Erythroblast (primary cell): ENCODE data around the gene LRP1-AS.

ENCODE experiments used
- DNase-seq, 2 experiments: peaks; one replicate each; lab custom pipeline; 2025; lab: John Stamatoyannopoulos, UW
- GATA1 ChIP-seq: IDR thresholded peaks from 2 replicates; pipeline ENCODE4 v1.6.1; 2011; ENCODE audit warnings: low read depth, mild to moderate bottlenecking, control low read depth, low read length, moderate library complexity
- POLR2A ChIP-seq: IDR thresholded peaks from 2 replicates; pipeline ENCODE4 v1.6.1; 2011; ENCODE audit warnings: mild to moderate bottlenecking, low read length

LRP1-AS gene

DNA sequence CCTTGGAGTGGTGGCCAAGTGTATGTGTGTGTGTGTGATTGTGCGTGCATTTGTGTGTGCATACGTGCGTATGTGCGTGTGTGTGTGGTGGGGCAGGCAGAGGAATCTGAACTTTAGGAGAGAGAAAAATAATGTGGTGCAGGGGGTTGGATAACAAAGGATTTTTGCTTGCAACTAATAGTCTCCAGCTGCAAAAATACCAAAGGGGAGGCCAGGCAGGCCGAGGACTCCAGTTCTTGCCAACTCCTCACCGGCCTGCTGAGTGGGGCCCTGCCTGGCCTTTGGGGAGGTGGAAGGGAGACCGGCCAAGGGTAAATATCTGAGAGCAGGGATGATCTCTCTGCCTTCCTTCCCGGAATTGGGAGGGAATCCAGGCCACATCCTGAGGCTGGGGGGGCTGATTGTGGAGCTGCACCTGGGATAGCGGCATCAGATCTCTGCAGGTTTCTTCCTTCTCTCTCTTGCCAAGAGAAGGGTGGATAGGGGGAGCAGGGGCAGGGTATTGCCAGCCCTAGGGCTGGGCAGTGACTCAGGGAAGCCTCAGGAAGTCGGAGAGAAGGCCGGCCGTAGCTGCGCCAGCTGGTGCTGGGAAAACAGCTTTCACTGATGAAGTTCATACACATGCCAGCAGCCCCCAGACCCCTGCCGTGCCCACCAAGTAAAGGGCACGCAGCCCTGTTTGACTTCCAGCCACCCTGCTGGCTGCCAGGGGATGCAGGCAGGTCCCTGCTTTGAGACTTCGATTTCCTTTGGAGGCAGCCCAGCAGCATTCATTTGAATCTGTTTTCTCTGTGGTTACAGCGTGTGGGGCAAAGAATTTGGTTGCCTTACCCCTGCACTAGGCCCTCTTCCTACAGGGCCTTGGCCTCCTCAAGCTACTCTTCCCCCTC, 4.6 kb upstream of the LRP1-AS start:
- DNase-seq = no peak
- TF ChIP-seq GATA1 (no peak), POLR2A (no peak)

DNA sequence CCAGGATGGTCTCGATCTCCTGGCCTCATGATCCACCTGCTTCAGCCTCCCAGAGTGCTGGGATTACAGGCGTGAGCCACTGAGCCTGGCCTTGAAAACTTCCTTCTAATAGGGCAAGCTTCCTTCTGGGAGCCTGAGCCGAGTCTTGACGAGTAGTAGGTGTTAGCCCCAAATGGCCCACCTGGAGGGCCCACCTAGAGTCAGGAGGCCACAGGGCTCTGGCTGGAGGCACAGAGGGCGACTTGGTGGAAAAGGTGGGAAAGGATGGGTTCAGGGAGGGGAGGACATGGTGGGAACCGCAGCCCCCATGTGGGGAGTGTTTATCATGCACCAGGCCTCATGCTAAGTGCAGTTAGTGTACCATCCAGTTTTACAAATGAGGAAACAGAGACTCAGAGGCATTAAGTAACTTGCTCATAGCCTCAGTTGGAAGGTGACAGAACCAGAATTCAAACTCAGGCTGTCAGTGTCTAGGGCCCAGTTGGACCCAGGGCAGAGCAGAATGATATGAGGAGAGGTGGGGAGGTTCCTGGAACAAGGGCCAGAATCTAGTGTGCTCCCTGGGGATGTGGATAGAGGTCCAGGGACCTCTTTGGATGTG, 3.1 kb upstream of the LRP1-AS start:
- DNase-seq = no peak
- TF ChIP-seq POLR2A = no peak
- TF ChIP-seq GATA1 = no peak

DNA sequence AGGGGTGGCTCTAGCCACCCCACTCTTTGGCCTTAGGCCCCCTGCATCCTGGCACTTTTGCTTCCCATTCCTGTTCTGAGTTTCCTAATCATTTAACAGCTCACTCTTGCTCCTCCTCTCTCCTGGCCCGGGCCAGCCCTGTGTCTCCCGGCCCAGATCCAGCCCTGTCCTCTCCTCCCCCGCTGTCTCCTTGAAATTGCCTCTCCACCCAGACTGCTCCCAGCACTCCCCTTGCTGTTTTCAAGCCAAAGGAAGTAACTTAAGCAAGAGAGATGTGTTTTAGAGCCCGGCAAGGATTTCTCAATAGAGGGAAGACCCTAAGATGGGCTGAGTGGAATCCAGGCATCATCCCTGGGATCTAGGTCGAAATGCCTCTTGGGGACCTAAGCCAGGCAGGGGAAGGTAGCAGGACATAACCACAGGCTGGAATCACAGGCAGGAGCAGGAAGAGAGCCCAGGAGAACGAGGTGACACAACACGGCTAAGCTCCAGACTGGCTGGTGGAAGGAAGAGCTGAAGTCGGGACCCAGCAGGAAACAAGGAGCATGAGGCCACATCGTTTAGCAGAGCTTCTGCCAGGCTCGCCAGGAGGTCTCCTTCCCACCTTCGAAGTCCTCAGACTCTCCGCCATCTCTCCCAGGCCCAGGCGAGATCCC, 2.0 kb upstream of the LRP1-AS start:
- TF ChIP-seq POLR2A = no peak
- no peak for DNase-seq

DNA sequence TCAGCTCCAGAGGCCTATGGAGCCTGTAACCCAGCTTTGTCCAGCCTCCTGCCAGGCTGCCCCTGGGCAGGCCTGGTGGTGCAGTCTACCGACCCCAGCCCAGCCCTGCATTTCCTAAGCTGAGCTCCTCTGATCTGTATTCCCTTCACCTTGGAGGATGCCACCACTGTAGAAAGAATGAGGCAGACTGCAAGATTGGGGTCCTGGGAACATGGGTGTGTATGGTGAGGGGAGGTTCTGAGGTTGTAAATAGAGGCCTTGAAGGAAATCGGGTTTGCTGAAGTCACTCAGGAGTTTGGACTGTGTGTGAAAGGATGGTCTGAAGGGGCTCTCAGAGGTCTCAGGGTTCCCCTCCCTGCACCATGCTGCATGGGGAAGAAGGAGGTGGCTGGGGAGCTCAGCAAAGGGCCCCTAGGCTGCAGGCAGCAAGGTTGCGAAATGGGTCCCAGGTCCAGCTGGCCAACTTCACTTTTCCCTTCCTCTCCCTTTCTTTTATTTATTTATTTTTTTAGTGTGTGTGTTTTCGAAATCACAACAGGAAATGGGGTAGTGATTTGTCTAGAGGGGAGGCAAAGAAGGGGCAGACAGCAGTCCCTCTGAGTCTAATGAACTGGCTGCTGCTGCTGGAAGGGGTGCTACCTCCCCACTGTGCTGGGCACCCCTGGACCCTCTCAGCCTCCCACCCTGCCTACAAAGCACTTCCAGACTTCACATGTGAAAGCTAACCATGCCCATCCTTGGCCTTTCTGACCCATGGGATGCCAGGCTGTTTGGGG, 1.2 kb upstream of the LRP1-AS start:
- no peak for DNase-seq
- TF ChIP-seq POLR2A (no peak), GATA1 (no peak)

DNA sequence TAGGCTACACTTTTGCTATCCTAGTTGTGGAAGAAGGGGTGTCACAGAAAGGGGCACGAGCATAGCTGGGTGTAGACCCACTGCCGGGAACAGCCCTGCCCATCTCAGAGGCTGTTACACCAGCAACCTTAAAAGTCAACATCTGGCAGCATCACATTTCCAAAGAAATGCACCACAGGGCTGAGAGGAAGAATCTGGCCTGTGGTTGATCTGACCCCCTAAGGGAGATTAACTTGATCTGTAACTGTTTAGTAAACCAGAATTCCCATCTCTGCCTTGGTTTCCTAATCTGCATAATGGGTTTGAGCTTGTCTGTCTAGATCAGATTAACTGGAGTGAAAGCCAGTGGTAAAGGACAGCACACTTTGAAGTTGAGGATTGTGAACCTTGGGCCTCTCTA, 1.3 kb downstream of the LRP1-AS start:
- TF ChIP-seq POLR2A (no peak), GATA1 (no peak)

DNA sequence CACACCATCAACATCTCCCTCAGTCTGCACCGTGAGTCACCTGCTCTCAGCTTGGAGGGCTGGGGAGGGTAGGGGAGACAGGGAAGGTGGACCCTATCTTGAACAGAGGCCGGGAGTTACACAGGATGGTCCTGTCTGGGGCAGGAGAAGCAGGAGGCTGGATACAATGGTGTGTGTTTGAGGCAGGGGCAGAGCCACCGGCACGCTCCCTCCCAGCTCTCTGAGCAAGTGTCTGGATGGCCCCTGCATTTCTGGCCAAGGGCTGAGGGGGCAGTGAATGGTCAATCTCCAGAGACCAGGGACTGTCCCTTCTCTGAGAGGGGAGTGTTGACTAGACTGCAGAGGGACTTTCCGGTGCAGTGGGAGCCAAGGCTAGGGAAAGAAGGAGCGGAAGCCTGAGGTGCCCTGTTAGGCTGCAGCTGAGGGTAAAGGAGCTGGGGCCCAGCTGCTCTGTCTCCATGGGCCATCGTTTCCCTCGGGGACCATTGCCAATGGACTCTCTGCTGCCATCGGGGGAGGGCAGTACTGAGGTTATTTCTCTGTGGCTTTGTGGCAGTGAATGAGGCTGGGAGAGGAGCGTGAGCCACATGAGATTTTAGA, 1.9 kb downstream of the LRP1-AS start:
- no peak for DNase-seq
- TF ChIP-seq POLR2A (no peak), GATA1 (no peak)

More for the DNA sequence above, 1.3 kb downstream of the LRP1-AS start:
- no peak for DNase-seq

DNA sequence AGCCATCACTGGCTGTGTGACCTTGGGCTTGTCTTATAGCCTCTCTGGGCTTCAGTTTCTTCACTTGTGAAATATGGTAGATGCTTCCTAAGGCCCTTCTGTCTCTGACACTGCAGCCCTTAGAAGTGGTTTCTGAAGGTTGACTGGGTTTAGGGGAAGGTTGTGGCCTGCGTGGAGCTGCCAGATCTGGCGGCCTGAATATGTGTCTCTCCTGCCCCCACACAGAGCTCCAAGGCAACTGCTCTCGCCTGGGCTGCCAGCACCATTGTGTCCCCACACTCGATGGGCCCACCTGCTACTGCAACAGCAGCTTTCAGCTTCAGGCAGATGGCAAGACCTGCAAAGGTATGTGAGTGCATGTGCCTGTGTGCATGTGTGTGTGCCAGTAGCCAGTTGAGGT, 4.0 kb downstream of the LRP1-AS start:
- TF ChIP-seq GATA1 (no peak), POLR2A (no peak)
- DNase-seq = no peak

DNA sequence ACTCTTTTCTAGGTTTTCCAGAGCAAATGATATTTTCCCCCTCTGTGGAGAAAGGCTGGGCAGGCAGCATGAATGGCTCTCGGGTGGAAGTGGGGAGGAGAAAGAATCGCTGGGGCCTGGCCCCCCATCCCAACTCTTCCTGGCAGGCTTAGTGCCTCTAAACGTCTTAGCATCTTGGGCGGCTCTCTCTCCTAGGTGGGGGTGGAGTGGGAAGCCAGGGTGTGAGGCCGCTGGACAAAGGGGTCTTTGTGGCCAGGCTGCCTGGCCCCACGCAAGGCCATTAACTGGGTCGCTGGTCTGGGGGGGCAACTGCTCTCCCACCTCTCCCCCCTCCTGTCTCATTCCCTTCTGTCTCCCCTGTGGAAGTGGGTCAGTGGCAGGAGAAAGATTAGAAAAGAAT, 4.7 kb downstream of the LRP1-AS start:
- TF ChIP-seq GATA1 (no peak), POLR2A (no peak)

DNA sequence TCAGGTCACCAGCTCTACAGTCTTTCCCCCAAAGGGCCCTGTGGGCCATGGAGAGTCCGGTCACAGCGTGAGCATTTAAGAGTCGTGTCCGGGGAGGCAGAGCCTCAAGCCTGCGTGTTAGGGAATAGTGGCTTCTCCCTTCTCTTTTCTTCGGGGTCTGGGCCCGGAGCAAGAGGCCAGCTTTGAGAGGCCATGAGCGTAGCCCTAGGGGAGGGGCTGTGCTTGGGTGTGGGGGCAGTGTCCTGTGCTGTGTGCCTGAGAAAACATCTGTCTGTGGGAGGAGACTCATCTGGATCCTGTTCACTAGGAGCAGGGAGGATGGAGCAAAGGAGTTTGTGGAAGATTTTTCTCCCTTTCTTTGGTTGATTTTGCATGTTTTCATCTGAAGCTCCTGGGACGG, 5.3 kb downstream of the LRP1-AS start:
- no peak for DNase-seq
- TF ChIP-seq POLR2A (no peak), GATA1 (no peak)

More for the DNA sequence above, 4.7 kb downstream of the LRP1-AS start:
- DNase-seq = no peak

DNA sequence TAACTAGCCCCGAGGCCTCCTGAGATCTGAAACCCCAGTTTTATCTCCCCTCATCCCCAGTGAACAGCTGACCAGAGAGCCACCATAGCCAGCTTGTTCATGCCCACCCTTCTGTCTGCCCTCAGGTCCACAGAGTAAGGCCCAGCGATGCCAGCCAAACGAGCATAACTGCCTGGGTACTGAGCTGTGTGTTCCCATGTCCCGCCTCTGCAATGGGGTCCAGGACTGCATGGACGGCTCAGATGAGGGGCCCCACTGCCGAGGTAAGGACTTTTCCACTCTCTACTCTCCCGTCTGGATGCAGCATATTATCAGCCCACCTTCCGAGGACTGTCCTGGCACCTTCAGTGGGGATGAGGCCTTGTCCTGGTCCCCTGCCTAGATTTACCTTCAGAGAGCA, 6.2 kb downstream of the LRP1-AS start:
- DNase-seq = no peak
- TF ChIP-seq GATA1 (no peak), POLR2A (no peak)

DNA sequence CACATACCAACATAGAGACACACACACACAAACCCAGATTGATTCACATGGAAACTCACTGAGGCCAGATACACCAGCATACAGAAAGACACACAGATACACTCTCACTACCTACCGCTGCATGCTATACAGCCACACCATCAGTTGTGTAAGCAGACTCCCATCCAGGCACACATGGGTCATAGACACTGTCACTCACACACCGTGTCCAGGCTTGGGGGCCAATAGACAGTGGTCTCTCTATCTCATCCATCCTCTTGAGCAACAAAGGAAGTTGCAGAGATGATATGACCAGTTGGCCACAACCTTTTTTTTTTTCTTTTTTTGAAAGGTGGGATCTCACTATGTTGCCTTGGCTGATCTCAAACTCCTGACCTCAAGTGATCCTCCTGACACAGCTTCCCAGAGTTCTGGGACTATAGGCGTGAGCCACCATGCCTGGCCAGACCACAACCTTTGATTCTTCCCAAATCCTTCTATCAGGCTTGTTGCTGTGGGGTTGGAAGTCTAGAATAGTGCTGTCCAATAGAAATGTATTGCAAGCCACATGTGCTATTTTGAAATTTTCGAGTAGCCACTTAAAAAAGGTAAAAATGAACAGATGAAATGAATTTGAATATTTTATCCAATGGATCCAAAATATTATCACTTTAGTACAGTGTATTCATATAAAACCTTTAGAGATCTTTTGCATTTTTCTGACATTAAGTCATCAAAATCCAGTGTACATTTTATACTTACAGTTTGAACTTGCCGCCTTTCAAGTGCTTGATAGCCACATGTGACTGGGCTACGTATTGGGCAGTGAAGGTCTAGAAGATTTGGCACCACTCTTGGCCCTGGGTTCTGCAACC, 7.4 kb downstream of the LRP1-AS start:
- TF ChIP-seq POLR2A (no peak), GATA1 (no peak)
- DNase-seq = no peak

DNA sequence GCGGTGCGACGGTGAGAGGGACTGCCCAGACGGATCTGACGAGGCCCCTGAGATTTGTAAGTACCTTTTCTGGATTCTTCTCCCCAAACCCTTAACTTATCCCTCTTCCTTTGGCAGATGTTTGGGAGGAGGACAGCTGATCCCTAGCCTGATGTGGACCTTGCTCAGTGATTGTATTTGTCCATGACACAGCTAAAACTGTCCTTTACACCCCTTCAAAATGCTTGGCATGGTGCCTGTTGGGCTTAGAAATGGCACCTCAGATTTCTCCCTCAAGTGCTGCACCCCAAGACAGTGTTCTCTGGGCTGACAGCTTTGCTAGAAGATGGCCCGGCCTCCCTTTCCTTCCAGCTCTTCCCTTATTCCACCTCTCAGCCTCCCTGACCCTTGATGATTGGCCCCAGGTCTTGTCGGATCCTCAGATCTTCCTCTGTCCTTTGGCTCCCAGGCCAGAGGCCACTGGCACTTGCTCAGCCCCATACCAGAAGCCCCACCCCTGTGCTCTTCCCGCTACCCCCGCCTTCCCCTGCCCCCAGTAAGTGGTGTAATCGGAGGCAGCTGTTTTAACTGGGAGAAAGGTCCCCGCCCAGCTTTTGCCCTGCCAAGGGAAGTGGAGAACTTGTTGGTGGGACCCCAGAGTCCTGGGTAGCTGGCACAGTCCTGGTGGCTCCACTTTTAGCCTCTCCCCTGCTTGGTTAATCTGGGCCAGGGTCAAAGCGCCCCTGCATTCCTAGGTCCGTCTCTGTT, 8.7 kb downstream of the LRP1-AS start:
- DNase-seq = peak; percentile 33 to 37
- TF ChIP-seq POLR2A = no peak
- no peak for TF ChIP-seq GATA1
